NCI-H2196 treated with DMSO at 0.1 percent for 48 hours (cell line): ENCODE results near the gene CD79A.
A peak's percentile ranks its signal among the peaks of the same experiment; 100 is the strongest.
"Not testable (repeated sequence)": the region's sequence is repeated elsewhere in the genome, so short reads cannot be mapped to it uniquely, and the experiment has no call there.

ENCODE experiments used
- DNase-seq: peaks from one replicate; lab custom pipeline; 2025; ENCODE audit not compliant: unreplicated experiment; lab: John Stamatoyannopoulos, UW

Gene CD79A

DNA sequence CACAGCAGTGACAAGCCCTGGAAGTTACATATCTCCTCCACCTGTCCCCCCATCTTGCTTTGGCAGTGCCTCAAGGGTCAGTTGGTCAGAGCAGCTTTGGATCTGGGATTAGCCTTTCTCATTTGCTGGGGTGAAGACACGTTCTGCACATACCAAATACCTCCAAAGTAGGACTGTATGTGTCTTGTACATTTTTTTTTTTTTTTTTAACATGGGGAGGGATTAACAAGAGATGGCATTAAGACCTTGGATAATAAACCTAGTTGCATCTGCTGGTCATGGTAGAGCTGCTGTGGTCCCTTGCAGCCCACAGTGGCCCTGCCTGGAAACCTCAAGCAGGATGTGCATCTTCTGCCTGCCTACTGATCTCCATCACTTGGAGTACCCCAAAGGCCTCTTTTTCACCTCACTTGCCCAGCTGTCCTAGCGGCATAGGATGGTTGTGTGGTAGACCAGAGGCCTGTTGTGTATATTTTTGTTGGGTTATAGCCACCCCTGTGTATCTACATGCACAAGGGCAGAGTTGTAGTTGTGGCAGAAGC, 14.6 kb upstream of the CD79A start:
- no peak for DNase-seq

DNA sequence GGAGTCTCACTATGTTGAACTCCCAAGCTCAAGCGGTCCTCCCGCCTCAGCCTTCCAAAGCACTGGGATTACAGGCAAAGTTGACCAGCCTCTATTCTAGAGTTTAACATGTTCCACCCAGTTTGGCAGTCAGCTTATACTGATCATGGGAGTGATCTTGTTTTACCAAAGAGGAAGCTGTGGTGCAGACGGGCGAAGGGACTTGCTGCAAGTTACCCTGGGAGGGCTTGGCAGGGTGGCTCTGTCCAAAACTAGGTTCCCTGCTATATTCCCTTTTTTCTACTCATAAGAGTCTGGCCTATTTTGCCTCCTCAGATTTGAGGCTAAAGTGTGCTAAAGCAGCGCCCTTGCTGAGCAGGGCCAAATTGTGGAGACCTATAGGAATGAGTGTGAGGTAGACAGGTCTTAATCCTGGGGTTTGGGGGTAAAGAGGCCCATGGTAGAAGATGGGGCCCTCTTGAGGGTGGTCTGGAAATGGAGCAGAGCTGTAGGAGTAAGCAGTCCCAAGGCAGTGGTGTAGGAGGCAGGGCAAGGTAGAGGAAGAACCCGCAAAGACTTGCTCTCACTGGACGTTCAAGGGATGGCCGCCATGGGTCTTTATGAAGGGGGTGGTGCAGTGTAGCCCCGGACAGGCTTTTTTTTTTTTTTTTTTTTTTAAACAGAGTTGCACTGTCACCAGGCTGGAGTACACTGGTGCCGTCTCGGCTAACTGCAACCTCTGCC, 13.7 kb upstream of the CD79A start:
- DNase-seq, result no peak

DNA sequence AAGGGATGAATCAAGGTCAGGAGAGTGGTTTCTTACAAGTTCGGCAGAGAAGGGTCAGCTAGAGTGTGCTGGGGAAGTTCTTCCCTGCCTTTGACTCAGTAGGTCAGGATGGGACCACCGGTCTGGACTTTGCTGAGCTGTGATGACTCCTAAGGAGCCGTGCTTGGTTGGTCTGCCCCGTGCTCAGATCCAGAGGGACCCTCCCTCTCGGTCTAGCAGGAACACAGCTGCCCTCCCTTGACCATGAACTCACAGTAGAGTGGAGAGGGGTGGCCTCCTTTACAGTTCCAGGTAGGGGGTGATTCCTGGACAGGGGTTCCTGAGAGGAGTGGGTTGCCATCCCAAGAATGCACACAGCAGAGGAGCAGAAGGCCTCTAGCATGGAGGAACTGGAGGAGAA, 12.7 kb upstream of the CD79A start:
- DNase-seq, result no peak

DNA sequence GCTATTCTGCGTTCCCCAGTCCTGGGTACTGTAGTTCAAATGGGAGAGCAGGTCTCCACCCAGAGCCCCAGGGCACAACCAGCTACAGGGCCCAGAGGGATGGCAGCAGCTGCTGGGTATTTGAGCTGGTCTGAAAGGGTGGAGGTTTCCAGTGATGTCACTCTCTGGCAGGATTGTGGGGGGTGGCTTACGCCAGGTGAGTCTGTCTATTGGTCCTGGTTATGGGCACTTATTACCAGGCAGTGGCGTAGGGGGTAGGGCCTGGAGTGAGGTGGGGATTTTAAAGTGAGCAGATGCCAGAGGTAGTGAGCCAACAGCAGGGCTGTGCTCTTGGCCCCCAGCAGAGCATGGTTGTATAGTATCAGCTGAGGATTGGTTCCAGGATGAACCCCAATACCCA, 10.8 kb upstream of the CD79A start:
- DNase-seq, result peak; percentile 37

DNA sequence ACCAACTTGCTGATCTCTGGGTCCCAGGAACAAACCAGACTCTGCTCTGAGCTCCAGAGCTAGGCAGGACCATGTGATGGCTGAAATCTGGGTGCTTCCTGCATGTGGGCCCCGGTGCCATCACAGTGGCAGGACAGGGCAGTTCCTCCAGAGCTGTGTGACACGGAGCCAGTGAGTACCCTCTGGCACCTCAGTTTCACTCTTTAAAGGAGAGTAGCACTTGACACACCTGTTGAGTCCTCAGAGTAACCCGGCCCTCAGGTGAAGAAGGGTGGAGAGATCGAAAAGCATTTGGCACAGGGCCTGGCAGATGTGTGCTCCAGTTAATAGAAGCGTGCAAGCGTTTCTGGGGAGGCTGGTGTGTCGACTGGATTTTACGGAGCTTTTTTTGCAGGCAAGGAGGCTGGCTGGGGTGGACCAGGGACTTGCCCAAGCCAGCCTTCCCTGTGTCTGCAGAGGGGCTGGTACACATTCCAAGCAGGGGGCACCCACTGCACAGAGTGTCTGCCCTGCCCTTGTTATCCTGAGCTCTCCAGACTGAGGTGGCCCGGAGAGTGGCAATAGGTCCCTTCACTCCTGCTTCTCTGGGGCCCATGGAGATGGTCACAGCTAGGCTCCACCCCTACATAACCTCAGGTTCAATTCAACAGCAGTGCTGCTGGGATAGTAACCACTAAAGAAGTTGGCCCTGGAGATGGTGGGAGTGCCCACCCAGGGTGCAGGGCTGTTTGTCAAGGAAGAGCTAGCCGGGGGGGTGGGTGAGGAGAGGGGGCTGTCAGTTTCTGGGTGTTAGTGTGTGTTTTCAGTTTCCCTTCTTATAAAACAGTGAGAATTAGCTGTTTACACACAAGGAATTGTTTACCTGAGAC, 8.7 kb upstream of the CD79A start:
- DNase-seq, result no peak

DNA sequence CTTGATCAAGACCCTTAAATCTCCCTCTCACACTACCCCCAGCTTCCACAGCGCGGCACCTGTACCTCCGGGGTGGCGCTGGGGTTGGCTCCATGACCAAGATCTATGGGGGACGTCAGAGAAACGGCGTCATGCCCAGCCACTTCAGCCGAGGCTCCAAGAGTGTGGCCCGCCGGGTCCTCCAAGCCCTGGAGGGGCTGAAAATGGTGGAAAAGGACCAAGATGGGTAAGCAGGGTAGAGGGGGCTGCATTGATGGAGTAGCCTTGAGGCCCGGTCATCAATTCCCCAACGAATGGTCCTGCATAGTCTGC, 8.1 kb upstream of the CD79A start:
- no peak for DNase-seq

DNA sequence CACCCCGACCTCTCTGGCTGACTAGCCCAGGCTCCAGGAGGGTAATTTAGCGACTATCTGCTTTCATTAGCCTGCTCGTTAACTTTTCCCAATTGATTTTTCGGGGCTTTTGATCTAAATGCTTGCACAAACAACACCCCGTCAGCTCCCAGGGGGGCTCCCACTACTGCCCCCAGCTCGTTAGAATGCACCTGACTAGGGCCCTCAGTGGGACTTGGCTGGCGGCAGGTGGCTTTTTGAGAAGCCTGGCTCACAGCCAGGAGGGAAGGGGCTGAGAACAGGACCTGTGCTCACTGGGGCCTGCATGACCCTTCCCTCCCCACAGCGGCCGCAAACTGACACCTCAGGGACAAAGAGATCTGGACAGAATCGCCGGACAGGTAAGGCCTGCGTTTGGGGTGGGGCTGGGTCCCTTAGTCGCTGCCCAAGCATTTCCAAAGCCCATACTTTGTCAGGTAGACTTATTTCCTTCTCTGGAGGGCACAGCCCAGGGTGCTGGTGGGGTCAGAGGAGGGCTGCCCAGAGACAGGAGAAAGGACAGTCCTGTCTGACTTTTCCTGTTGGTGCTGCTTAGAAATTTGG, 7.6 kb upstream of the CD79A start:
- DNase-seq, result no peak

DNA sequence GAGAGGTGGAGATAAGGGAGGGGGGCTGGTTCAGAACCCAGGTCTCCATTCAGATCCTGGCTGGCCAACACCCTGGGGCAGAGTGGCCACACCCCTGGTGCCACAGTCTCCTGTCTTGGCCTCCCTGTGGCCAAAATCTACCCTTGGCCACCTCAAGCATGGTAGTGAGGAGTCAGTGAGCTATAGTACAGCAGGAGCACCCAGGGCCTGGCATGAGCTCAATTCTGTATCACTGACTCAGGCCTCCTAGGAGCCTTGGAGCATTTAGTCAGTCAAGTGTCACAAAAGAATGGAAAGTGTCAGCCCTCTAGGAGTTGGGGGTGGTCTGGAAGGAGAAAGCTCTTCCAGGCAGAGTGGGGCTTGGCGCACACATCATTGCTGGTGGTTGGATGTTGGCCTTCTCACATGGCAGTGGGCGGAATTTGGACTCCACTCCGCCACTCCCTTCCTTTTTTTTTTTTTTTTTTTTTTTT, 6.6 kb upstream of the CD79A start:
- DNase-seq, result no peak

DNA sequence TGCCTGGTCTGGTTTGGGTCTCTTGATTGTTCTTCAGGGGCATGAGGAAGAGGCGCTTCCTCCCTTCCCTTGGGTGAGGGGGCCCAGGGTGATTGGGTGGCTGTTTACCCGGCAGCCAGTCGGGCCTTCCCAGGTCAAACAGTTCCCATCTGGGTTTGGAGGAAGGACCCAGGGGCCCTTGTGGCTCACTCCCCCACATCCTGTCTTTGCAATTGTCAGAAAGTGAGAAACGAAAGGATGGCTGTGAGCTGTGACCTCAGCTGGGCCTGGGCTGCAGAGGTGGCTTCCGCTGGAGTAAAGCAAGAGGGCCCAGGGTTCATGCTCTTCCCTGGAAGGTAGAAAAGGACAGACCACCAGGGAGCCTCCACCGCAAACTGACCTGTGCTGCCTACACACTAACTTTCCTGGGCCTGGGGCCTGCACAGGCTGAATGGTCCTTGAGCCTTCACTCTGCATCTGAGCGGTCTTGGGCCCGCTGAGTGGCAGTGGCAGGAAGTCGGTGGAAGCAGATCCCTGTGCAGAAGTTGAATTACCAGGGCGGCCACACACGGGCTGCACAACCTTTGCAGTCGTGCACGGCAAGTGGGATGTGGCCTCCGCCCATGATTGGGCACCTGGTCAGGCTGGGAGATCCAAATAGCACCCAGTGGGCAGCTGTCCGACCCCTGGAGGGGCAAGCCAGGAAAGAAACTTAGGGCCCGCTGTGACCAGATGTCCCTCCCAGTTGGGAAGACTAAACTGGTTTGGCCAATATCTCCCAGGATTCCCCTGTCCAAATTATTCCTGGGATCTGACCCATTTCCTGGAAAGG, 5.3 kb upstream of the CD79A start:
- no peak for DNase-seq

DNA sequence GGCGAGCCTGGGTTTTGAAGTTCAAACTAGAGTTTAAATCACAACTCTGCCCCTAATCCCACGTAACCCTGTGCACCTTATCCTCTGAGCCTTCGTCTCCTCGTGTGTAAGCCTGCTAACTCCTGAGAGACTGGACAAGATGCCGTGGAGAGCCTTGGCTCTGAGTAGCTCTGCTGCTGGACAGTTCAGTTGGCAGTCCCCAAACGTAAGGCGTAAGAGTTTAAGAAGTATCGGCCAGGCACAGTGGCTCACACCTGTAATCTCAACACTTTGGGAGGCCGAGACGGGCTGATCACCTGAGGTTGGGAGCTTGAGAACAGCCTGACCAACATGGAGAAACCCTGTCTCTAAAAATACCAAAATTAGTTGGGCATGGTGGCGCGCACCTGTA, 4.7 kb upstream of the CD79A start:
- no peak for DNase-seq

DNA sequence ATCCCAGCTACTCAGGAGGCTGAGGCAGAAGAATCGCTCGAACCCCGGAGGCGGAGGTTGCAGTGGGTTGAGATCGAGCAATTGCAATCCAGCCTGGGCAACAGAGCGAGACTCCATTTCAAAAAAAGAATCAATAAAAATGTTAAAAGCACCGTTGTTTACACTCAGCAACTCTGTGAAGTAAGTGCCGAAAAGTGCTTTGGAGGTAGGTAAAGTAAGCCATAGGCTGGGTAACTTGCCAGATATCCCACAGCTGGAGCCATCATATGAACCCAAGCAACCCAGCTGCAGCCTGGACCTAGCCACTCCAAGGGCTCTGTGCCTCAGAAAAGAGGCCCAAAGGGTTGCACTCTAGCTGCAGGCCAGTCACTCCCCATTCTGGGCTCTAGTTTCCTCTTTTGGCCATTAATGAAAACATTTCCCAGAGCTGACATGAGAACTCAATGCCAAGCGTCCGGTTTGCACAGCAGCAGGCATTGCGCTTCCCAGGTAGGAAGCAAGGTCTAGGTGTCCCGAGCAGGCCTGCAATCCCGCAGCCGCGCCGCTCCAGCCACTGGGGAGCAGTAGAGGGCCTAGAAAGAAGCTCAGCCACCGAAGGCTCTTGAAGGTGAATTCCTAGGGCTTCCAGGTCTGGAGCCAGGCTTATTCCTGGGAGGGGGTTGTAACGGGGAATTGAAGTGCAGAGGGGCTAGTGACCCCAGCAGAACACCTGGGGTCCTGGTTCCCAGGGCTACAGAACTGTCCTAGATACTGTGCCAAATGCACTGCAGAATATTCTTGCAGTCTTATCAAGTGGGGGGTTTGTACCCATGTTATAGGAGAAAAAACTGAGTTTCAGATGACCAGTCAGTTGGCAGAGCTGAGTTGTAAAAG, 4.1 kb upstream of the CD79A start:
- DNase-seq, result peak; percentile 60

DNA sequence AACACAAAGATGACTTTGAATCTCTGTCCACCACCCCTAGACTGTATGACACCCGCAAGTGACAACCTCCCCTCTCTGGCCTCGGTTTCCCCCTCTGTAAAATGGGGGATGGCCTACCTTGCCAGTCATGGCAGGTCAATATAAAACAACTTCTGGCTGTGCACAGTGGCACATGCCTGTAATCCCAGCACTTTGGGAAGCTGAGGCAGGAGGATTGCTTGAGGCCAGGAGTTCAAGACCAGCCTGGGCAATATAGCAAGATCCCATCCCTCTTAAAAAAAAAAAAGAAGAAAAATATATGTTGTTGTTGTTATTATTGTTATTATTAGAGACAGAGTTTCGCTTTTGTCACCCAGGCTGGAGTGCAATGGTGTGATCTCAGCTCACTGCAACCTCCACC, 1.1 kb upstream of the CD79A start:
- DNase-seq, result not testable (repeated sequence)

DNA sequence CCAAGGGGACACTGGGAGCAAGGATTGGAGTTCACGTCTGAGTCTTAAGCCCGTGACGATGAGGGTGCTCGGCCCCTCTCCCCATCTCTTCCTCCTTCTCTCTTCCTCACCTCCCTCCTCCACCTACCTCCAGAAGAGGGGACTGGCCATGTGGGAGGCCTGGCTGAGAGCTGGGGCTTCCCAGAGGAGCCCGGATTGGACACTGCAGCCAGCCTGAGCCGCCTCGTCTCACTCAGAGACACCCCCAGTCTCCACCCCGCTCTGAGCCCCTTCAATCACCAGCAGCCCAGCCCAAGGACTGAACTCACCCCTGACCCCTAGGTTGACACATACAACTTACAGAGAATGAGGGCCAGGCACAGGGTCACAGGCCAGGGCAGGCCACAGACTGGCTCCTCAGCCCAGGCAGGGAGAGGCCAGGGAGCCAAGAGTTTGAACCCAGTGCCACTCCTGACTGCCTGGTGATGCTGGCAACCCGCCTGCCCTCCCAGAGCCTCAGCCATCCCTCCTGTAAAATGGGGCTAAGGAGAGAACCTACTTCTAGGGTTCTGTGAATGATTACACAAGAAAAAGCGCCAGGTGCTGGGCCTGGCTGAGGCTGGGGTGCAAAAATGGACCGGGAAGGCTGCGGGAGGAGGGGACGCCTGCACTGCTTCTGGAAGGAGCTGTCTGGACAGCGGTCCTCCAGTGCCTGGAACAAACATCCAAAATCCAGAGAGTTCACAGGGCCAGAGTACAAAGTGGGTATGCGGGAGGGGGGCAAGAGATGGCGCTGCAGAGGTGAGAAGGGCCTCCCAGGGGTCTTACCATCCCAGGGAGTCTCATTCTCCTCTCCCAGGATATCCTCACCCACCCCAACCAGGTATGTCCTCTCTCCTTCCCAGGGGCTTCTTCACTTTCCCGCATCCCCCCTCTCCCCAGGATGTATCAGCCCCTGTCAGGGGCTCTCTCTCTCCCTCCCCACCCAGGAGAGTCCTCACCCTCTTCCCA, 1.1 kb downstream of the CD79A start:
- DNase-seq, result no peak

DNA sequence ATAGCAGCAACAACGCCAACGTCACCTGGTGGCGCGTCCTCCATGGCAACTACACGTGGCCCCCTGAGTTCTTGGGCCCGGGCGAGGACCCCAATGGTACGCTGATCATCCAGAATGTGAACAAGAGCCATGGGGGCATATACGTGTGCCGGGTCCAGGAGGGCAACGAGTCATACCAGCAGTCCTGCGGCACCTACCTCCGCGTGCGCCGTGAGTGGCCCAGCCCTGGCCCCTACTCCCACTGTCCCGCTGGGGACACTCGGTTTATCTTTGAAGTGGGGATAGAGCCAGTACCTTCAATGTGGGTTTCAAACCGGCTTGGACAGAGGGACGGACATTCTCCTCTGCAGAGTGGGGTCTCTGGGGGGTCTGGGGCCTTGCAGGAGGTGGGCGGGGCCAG, 2.0 kb downstream of the CD79A start:
- DNase-seq, result no peak

DNA sequence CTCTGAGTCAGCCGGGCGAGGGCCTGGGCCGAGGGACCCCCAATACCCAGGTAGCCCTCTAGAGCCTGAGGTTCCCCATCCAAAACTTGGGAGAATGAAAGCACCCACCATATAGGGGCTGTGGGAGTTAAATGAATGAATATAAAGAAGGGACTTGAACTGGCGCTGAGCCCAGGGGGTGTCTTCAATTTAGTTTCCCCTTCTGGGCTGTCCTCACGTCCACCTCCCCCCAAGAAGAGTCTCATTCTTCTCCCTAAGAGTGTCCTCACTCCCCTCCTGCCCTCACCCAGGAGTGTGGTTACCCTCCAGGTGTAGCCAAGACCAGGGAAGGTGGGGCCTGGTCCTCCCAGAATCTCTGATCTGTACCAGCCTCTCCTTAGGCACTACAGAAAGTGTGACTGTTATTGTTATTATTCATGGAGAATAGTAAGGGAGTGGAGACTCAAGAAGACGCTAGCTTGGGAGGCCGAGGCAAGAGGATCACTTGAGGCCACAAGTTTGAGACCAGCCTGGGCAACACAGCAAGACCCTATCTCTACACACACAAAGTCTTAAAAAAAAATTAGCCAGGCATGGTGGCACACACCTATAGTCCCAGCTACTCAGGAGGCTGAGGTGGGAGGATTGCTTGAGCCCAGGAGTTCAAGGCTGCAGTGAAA, 2.7 kb downstream of the CD79A start:
- no peak for DNase-seq

DNA sequence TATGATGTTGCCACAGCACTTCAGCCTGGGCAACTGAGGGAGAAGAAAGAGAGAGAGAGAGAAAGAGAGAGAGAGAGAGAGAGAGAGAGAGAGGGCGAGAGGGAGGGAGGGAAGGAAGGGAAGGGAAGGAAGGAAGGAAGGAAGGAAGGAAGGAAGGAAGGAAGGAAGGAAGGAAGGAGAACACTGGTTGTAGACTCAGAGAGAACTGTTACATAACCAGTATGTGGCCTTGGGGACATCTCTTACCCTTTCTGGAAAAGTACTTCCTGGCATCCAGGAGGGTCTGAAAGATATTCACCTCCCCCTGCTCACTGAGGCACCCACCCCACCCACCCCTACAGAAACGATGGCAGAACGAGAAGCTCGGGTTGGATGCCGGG, 3.2 kb downstream of the CD79A start:
- DNase-seq, result no peak

DNA sequence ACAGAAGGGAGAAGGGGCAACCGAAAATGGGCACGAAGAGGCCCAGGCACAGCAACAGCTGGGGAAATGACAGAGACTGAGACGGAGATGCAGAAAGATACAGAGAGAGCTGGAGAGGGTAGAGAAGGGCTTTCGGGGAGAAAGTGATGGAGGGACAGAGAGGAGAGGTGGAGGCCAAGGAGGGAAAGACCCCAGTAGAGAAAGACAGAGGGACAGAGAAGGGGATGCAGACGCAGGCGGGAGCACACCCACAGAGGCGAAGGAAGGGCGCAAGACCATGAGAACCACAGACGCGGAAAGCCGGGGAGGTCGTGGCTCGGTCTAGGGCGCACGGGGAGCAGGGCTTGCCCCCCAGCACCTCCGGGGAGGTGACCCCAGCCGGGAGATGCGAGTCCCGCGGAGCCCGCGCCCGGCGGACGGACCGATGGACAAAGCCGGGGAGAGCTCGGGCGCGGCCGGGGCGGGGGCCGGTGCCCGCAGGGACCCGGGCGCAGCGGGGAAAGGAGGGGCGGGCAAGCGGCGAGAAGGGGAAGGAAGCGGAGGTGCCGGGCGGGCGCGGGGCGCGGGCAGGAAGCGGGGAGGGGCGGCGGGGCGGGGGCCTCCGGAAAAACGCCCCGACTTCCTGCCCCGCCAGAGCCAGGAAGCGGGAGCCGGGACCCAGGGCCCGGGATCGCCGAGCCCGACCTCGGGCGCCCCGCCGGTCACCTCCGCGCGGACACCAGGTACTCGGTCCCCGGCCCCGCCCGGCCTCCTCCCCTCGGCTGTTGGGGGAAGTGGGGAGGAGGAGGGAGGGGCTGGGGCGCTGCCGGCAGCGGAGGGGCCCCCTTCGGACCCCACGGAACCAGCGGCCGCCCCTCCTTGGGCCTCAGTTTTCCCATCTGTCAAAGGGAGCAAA, 5.7 kb downstream of the CD79A start, which contains the start of gene ARHGEF1:
ARHGEF1 (plus strand) TSS at position 617 of the 895 bp plus-strand sequence. CDS start 4,899 bp downstream, outside the sequence.
- no peak for DNase-seq
